ENCODE measurements around the gene OR3A3.

DNA sequence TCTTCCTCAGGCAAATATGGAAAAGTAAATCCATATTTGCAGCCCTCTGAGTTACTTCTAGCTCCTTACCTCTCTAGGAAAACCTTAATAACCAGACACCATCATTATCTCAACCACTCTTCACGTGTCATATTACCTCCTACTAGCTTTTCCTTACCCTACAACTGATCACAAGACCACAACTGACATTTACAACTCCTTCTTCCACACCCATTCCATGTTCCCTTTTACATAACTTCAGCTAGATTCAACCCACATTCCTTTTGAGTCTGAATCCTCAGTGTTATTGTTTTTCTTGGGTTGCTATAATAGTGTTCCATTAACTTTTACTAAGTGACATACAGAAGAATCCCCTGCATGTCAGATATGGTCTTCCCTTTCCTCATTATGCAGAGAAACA is 27.2 kb downstream of the OR3A3 start:
- TF ChIP-seq GATA3 (IDR thresholded peaks at IDR 0.05; ENCODE audit: low read depth, low read length): no peak
- TF ChIP-seq GATA2 (IDR thresholded peaks at IDR 0.05; ENCODE audit: low read depth, low read length): no peak

Measured in SH-SY5Y (cell line).